Choroid plexus epithelial cell (primary cell): ENCODE measurements around the gene HAUS7.

Source experiments
- DNase-seq: peaks from one replicate; pipeline ENCODE4 v3.0.0-alpha.2; 2010; ENCODE audit warnings: low read depth
- H3K4me3 ChIP-seq: 2 replicates; pipeline ENCODE4 v1.5.1; 2011; ENCODE audit warnings: low read depth, mild to moderate bottlenecking, control low read depth, low read length, moderate library complexity
- TF ChIP-seq, protein P1 (sequence below): conservative IDR thresholded peaks from 2 replicates; pipeline ENCODE4 v1.5.1; 2011; ENCODE audit warnings: low read depth, mild to moderate bottlenecking, control low read depth, inconsistent platforms, low read length, moderate library complexity

HAUS7 gene

DNA sequence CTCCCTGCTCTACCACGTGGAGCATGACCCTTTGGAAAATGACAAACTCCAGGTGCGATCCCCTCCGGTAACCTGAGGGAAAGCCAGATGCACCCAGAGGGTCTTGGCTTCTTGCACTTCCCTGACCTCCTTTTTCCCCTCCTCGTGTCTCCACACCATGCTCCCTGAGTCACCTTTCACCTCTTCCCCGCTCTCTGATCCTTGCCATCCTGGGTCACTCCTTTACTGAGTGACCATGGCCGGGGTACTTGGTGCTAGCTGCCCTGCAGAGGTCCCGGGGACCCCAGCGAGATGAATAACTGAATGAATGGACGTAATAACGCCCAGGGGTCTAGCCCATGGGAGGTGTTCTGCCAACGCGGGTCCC lies 59.5 kb downstream of the HAUS7 start:
- TF ChIP-seq, protein P1, sequence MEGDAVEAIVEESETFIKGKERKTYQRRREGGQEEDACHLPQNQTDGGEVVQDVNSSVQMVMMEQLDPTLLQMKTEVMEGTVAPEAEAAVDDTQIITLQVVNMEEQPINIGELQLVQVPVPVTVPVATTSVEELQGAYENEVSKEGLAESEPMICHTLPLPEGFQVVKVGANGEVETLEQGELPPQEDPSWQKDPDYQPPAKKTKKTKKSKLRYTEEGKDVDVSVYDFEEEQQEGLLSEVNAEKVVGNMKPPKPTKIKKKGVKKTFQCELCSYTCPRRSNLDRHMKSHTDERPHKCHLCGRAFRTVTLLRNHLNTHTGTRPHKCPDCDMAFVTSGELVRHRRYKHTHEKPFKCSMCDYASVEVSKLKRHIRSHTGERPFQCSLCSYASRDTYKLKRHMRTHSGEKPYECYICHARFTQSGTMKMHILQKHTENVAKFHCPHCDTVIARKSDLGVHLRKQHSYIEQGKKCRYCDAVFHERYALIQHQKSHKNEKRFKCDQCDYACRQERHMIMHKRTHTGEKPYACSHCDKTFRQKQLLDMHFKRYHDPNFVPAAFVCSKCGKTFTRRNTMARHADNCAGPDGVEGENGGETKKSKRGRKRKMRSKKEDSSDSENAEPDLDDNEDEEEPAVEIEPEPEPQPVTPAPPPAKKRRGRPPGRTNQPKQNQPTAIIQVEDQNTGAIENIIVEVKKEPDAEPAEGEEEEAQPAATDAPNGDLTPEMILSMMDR, result no peak
- peak overlapping the region; percentile 54 for H3K4me3 ChIP-seq
- DNase-seq, result no peak

DNA sequence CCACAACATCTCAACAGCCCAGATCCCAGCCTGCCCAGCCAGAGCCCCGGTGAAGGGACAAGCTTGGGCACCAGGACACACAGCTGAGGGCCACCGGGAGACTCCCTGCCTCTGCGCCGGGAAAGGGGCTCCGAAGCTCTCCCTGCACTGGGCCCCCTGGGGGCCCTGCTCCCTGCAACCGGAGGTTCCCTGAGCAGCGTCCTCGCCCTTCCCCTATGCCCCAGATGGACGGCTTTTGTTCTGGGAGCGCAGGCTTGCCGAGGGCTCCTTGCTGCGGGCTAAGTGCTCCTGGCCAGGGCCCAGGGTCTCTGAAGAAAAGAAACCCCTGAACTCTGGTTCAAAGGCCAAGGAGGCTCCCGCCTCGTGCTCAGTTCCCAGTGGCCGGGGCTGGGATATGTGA lies 60.0 kb downstream of the HAUS7 start:
- TF ChIP-seq, protein P1, result no peak
- no peak overlapping the region for H3K4me3 ChIP-seq
- DNase-seq, result no peak

DNA sequence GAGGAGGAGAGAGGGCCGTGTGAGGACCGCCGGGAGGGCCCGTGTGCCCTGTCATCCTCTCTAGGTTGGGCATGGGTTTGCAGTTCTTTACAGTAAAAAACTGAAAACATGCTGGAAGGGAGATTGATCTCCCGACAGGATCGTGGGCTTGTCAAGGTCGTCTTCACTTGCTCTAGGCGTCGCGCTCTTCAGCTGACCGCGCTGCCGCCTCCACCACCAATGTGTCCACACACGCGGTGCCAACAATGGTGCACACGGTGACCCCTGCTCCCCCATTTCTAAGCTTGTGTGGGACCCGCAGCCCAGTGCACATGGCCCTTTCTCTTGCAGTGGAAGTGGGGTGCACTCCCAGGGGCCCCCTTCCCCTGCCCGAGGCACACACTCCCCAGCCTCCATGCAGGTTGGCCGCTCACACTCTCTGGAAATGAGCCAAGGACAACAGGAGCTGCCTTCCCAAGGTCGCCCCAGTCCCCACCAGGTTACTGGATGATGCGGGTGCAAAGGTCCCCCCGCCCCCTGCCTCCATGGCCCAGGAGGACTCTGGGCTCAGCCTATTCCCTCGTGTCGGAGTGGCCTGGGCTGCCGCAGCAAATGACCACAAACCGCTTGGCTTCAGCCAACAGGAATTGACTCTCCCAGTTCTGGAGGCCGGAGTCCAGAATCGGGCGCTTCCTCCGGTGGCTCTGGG lies 60.8 kb downstream of the HAUS7 start:
- TF ChIP-seq, protein P1, result no peak
- no peak for DNase-seq
- H3K4me3 ChIP-seq, result no peak overlapping the region

DNA sequence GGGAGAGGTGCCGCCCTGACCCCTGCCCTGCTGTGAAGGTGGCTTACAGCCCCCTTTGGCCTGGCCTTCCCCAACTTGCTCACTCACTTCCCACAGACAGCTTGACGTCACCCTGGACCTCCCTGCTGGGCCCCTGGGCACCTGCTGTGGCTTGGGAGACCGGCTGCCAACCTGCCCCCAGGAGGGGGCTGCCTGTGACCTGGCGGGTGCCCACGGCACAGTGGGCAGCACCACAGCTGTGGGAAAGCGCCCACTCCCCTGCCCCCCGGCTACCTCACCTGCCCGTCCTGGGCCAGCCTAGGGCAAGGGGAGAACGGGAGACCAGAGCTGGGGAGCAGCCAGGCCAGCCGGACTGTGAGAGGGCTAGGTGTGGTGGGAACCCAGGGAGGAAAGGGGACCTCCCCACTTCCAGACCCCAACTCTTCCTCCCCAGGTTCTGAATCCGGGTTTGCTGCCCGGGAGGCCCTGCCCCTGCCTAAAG lies 61.5 kb downstream of the HAUS7 start:
- TF ChIP-seq, protein P1, result no peak
- no peak for DNase-seq
- H3K4me3 ChIP-seq, result no peak overlapping the region

DNA sequence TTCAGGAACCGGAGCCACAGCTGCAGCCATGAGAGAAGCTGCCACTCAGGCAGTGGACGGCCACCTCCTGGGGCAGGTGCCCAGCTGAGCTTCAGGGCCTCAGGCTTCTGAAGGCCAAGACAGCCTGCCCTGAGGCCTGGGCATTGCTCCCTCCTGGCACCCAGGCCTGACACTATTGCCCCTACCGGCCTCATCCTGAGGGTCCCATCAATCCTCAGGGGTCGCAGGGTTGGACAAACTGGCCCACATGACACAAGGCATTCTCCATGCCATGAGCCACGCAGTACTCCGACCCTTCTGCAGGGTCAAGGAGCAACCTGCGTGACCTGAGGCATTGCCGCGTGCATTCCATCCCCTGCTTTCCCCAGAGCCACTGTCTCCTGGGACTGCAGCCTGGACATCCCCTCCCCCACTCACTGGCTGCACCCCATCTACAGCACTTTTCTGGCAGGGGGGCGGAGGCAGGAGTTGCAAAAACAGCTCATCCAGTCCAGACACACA lies 62.1 kb downstream of the HAUS7 start:
- no peak overlapping the region for H3K4me3 ChIP-seq
- DNase-seq, result no peak
- TF ChIP-seq, protein P1, result no peak

DNA sequence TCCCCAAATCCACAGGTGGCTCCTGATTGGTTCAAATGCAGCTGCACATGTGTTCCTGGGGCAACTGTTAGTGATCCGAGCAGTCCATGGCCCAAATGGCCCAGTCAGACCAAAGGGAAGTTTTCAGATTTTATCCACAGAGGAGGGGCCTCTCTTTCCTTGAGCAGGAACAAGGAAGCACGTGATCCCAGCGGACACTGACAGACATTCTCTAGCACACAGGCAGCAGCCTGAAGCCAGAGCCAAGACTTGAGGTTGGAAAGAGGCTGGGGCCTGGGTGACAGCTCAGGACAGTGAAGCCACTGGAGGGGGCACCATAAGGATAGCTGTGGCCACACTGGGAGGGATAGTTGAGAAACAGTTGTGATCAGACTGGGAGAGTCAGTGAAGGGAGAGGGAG lies 62.6 kb downstream of the HAUS7 start:
- DNase-seq, result no peak

DNA sequence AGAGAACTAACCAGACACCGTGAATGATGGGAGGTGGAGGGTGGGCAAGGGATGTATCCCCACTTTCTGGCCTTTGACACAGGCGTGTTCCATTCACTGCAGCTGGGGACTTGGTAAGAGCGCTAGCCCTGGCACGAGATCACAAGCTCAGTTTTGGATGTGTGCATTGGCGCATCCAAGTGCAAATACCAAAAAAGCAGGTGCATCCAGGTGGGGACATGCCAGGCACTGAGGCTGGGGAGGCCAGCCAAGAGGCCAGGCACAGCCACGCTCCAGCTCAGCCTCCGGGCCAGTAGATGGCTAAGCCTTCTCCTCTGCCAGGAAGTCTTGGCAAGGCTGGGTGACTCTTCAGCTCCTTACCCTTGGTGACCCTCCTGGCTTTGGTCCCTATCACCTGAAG lies 63.5 kb downstream of the HAUS7 start:
- TF ChIP-seq, protein P1, result no peak
- DNase-seq, result no peak

More for the DNA sequence above, 62.6 kb downstream of the HAUS7 start:
- TF ChIP-seq, protein P1, result no peak
- no peak overlapping the region for H3K4me3 ChIP-seq

More for the DNA sequence above, 63.5 kb downstream of the HAUS7 start:
- H3K4me3 ChIP-seq, result no peak overlapping the region
